ENCODE results near the gene C2orf68.
"Not testable (repeated sequence)": the region's sequence is repeated elsewhere in the genome, so short reads cannot be mapped to it uniquely, and the experiment has no call there.

Gene C2orf68

GRCh38 chr2:85597241-85597640 is 14.6 kb downstream of the C2orf68 start:
- DNase-seq: no peak

- no peak for DNase-seq
Measured at GRCh38 chr2:85596486-85597143, 15.3 kb downstream of the C2orf68 start.

- DNase-seq: no peak
Measured at GRCh38 chr2:85596026-85596333, 15.9 kb downstream of the C2orf68 start.

- DNase-seq: peak; percentile 99
Measured at GRCh38 chr2:85595301-85596025, 16.4 kb downstream of the C2orf68 start, which contains the start of gene RNF181. Gene RNF181, plus strand, starts transcription at chr2:85595745. Its CDS starts 19 bp downstream, at chr2:85595764.

GRCh38 chr2:85594715-85595300 is 17.1 kb downstream of the C2orf68 start:
- no peak for DNase-seq

- no peak for DNase-seq
Measured at GRCh38 chr2:85593023-85593422, 18.8 kb downstream of the C2orf68 start.

GRCh38 chr2:85592299-85592698 is 19.6 kb downstream of the C2orf68 start:
- not testable (repeated sequence) for DNase-seq

- no peak for DNase-seq
Measured at GRCh38 chr2:85591563-85591962, 20.3 kb downstream of the C2orf68 start.

- DNase-seq: no peak
Measured at GRCh38 chr2:85590950-85591349, 20.9 kb downstream of the C2orf68 start.

- peak; percentile 84 for DNase-seq
Measured at GRCh38 chr2:85589982-85590791, 21.7 kb downstream of the C2orf68 start.

GRCh38 chr2:85589181-85589580 is 22.7 kb downstream of the C2orf68 start:
- DNase-seq: no peak

GRCh38 chr2:85588645-85589044 is 23.2 kb downstream of the C2orf68 start:
- DNase-seq: no peak

- DNase-seq: no peak
Measured at GRCh38 chr2:85588236-85588635, 23.6 kb downstream of the C2orf68 start.

GRCh38 chr2:85585781-85586105 is 26.1 kb downstream of the C2orf68 start:
- peak; percentile 90 for DNase-seq

GRCh38 chr2:85584857-85585780 is 26.7 kb downstream of the C2orf68 start:
- peak; percentile 82 for DNase-seq

- DNase-seq: peak; percentile 31
Measured at GRCh38 chr2:85584354-85584856, 27.5 kb downstream of the C2orf68 start, which contains the start of gene VAMP5. Gene VAMP5, plus strand, starts transcription at chr2:85584431. Its CDS starts 60 bp downstream, at chr2:85584491.

GRCh38 chr2:85583667-85584353 is 28.1 kb downstream of the C2orf68 start:
- no peak for DNase-seq

- no peak for DNase-seq
Measured at GRCh38 chr2:85582492-85582891, 29.4 kb downstream of the C2orf68 start.

- DNase-seq: no peak
Measured at GRCh38 chr2:85580206-85580605, 31.7 kb downstream of the C2orf68 start.

GRCh38 chr2:85579266-85579935 is 32.5 kb downstream of the C2orf68 start:
- no peak for DNase-seq
